ENCODE data around the gene EFNB1. TPM values are rescaled to one million over a fixed set of nuclear protein-coding genes. Genes with fewer than 3 reads are reported as not detected.

The EFNB1 gene
- total RNA-seq, 2 experiments from 2014 or later: 4.1 to 4.8 TPM

Other genes with a start within 250 kb of the EFNB1 start
- gene STARD8, start 181.4 kb upstream of the EFNB1 start, total RNA-seq: under 1 TPM; 0.85 to 0.86 TPM